Stimulated activated CD4-positive, alpha-beta T cell treated with anti-CD3 and anti-CD28 coated beads, TNF-alpha, amount 100 ng/mL, for 48 hours (primary cell): ENCODE data around the gene CR1.
A peak's percentile ranks its signal among the peaks of the same experiment; 100 is the strongest.
"Not testable (repeated sequence)": the region's sequence is repeated elsewhere in the genome, so short reads cannot be mapped to it uniquely, and the experiment has no call there.

Source experiments
- DNase-seq, 3 donors: peaks; one replicate each; pipeline ENCODE4 v3.0.0-alpha.2; 2020; ENCODE audit warnings: low read depth in 3 of 3

CR1 gene

GRCh38 chr1:207581496-207582153, 85.7 kb downstream of the CR1 start:
- no peak for DNase-seq

- not testable (repeated sequence) for DNase-seq
These were observed 93.5 kb downstream of the CR1 start for GRCh38 chr1:207589506-207589905.

GRCh38 chr1:207591205-207591604, 95.2 kb downstream of the CR1 start:
- not testable (repeated sequence) for DNase-seq

GRCh38 chr1:207594095-207594494, 98.1 kb downstream of the CR1 start:
- DNase-seq: not testable (repeated sequence)

GRCh38 chr1:207603777-207604176, 107.8 kb downstream of the CR1 start:
- DNase-seq: no peak

GRCh38 chr1:207605444-207606361, 109.7 kb downstream of the CR1 start:
- DNase-seq: no peak

GRCh38 chr1:207606362-207606755, 110.4 kb downstream of the CR1 start:
- no peak for DNase-seq

- DNase-seq: no peak
These were observed 116.8 kb downstream of the CR1 start for GRCh38 chr1:207612762-207613161.

GRCh38 chr1:207619871-207620542, 124.0 kb downstream of the CR1 start:
- peak in 1 of 3 donors; percentile 12 for DNase-seq

- DNase-seq: no peak
These were observed 124.6 kb downstream of the CR1 start for GRCh38 chr1:207620543-207620893.

- DNase-seq: not testable (repeated sequence)
These were observed 129.6 kb downstream of the CR1 start for GRCh38 chr1:207625504-207626071.

GRCh38 chr1:207626972-207627337, 131.0 kb downstream of the CR1 start:
- DNase-seq: no peak

- no peak for DNase-seq
These were observed 131.5 kb downstream of the CR1 start for GRCh38 chr1:207627496-207627895.

GRCh38 chr1:207628776-207629175, 132.8 kb downstream of the CR1 start:
- no peak for DNase-seq

GRCh38 chr1:207631137-207631536, 135.2 kb downstream of the CR1 start:
- DNase-seq: no peak

GRCh38 chr1:207633226-207633625, 137.3 kb downstream of the CR1 start:
- DNase-seq: no peak

- DNase-seq: not testable (repeated sequence)
These were observed 137.8 kb downstream of the CR1 start for GRCh38 chr1:207633699-207634289.

- DNase-seq: not testable (repeated sequence)
These were observed 138.3 kb downstream of the CR1 start for GRCh38 chr1:207634293-207634692.

- DNase-seq: not testable (repeated sequence)
These were observed 139.7 kb downstream of the CR1 start for GRCh38 chr1:207635569-207636186.

GRCh38 chr1:207638487-207639145, 142.7 kb downstream of the CR1 start:
- DNase-seq: not testable (repeated sequence)

GRCh38 chr1:207639362-207639761, 143.4 kb downstream of the CR1 start:
- not testable (repeated sequence) for DNase-seq
